ENCODE data around the gene HMCN2. TPM values are rescaled to one million over a fixed set of nuclear protein-coding genes. Genes with fewer than 3 reads are reported as not detected.

HMCN2 gene
- total RNA-seq, 1 experiment from 2014 or later, result 8.6 TPM

GRCh38 chr9:130453487-130453886 is 187.9 kb downstream of the HMCN2 start:
- H4K5ac ChIP-seq (ENCODE audit: insufficient read length, low read depth, low read length), result no peak overlapping the region
- H2BK20ac ChIP-seq (ENCODE audit: low read depth, low read length, poor library complexity, severe bottlenecking), result no peak overlapping the region
- no peaks in the 10 kb centered on the region for H4K20me1 ChIP-seq (ENCODE audit: control insufficient read depth, insufficient read depth, insufficient read length)
- H3K4me2 ChIP-seq (ENCODE audit: insufficient read depth, insufficient read length, low read length), result no peak overlapping the region
- no peak overlapping the region for H3K14ac ChIP-seq (ENCODE audit: insufficient read depth, low read length)
- no peak overlapping the region for H4K8ac ChIP-seq (replicated peaks; ENCODE audit: insufficient read length, low read depth, low read length)
- Mint-ChIP-seq H3K9me3 (no peaks in the 10 kb centered on the region), H3K4me3 (no peak overlapping the region), H3K27me3 (ENCODE audit: low read depth) (no peaks in the 10 kb centered on the region; the same call in 1 of the 2 replicates), H3K36me3 (ENCODE audit: insufficient read depth in 1 of 3, low read depth in 3 of 3) (peaks cover 4 to 14% (median 12%) of the 10 kb centered on the region in 3 experiments; a peak in 6 of 7 replicates), H3K27ac (no peak overlapping the region; a peak in 1 of 7 replicates), H3K4me1 (peaks cover 19 to 30% of the 10 kb centered on the region in 2 experiments)
- no peak overlapping the region for H2BK120ac ChIP-seq (ENCODE audit: low read depth, low read length, poor library complexity, severe bottlenecking)
- no peaks in the 10 kb centered on the region for H3K9me3 ChIP-seq (ENCODE audit: control insufficient read depth, low read depth, low read length)
- no peak overlapping the region for H3K9ac ChIP-seq (ENCODE audit: extremely low read depth, insufficient read length, low read length)
- no peak for DNase-seq
- H2AK5ac ChIP-seq (ENCODE audit: insufficient read length, low read length), result no peak overlapping the region
- H2AFZ ChIP-seq (ENCODE audit: low read length), result no peak overlapping the region
- no peak overlapping the region for H3K18ac ChIP-seq (ENCODE audit: insufficient read length, low read depth, low read length)
- no CpG with 5 or more reads among the region's 7 CpGs for whole genome bisulfite sequencing (ENCODE audit: extremely low coverage, insufficient read length, low lambda C conversion rate)
- no peaks in the 10 kb centered on the region for H3K79me1 ChIP-seq (ENCODE audit: insufficient read depth, low read depth, low read length, poor library complexity, severe bottlenecking)
- peaks cover 2% of the 10 kb centered on the region for H3K23me2 ChIP-seq (ENCODE audit: insufficient read length, low read depth, low read length, poor library complexity, severe bottlenecking)
- no peak overlapping the region for H3K4ac ChIP-seq (ENCODE audit: low read depth, low read length)
- no peak for TF ChIP-seq CTCF (conservative IDR thresholded peaks at IDR 0.05)
- H3K79me2 ChIP-seq (ENCODE audit: insufficient read depth, low read length), result no peaks in the 10 kb centered on the region
- no peak overlapping the region for H3K23ac ChIP-seq (ENCODE audit: insufficient read length, low read depth, low read length)
- no peak overlapping the region for H4K91ac ChIP-seq (ENCODE audit: insufficient read length, low read depth, low read length)
- H3K27ac ChIP-seq (ENCODE audit: insufficient read length, low read depth, low read length), result no peak overlapping the region
- H3K56ac ChIP-seq (ENCODE audit: insufficient read length, low read depth, low read length), result no peak overlapping the region
- H2BK15ac ChIP-seq (ENCODE audit: low read depth, low read length), result no peak overlapping the region
- H2BK5ac ChIP-seq (ENCODE audit: insufficient read length, low read length), result no peak overlapping the region
- no peaks in the 10 kb centered on the region; the same call in 1 of the 2 replicates for H3K4me1 ChIP-seq (ENCODE audit: insufficient read depth, low read length)
- H3K27me3 ChIP-seq (ENCODE audit: insufficient read depth, low read length), result no peaks in the 10 kb centered on the region
- H3T11ph ChIP-seq (ENCODE audit: low read length), result no peak overlapping the region
- no peak overlapping the region for H2BK12ac ChIP-seq (ENCODE audit: insufficient read length, low read depth, low read length)

All from H9 (cell line).